CD4-positive, alpha-beta T cell treated with Interleukin-4 for 4 hours (primary cell): Measurements from ENCODE around the gene CDKL4.
"Not testable (repeated sequence)": the region's sequence is repeated elsewhere in the genome, so short reads cannot be mapped to it uniquely, and the experiment has no call there.

ENCODE experiments used
- DNase-seq: peaks from one replicate; pipeline ENCODE4 v3.0.0-alpha.2; 2020

CDKL4 gene

DNA sequence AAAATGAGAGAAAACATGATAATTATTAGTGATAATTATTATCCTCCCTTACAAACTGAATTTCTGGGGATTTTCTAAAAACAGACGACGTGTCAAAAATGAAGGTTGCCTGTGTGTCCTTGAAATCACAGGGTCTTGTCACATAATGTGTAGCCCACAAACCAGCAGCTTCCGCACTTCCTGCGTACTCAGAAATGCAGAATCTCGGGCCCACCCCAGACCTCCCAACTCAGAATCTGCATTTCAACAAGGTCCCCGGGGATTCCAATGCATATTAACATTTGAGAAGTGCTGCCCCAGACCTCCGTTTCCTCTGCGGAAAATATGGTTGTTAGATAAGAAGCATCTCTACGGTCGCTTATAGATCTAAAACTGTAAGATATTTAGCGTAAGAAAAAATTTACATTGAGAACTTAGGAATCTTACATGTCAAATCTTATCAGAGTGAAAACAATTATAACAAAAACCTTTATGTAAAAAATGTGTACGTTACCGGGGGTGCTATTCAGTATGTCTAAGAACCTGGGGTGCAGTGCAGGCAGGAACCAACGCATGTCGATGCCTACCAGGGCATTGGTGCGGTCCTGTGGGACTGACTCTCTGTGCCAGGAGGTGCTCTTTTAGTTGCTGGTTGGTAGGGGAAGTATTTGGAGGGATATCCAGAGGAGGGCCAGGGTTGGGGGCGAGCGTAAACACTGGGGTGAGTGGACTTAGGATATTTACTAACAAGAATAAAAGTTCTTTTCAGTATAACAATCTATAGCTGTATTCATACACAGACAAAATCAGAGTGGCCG, 15.2 kb downstream of the CDKL4 start:
- no peak for DNase-seq

- peak; percentile 82 for DNase-seq
These were observed 15.9 kb downstream of the CDKL4 start for GRCh38 chr2:39227628-39228412.

DNA sequence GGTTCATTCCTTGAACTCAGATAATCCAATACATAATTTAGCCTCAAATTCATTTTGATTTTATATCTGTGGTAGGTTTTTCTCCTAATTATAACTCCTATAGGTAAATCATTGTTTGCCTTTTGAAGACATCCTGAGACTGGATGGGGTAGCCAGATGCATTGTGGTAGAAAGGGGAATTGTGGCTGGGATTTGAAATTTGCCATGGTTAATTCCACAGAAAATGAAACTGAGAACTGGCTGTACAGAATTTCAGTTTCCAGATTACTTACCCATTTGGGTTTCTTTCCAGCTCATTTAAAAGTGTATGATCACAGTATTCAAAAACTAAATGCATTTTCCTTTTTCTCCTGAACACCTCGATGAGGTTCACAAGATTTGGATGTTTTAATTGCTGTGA, 18.2 kb downstream of the CDKL4 start:
- no peak for DNase-seq

- no peak for DNase-seq
These were observed 19.9 kb downstream of the CDKL4 start for GRCh38 chr2:39223909-39224308.

DNA sequence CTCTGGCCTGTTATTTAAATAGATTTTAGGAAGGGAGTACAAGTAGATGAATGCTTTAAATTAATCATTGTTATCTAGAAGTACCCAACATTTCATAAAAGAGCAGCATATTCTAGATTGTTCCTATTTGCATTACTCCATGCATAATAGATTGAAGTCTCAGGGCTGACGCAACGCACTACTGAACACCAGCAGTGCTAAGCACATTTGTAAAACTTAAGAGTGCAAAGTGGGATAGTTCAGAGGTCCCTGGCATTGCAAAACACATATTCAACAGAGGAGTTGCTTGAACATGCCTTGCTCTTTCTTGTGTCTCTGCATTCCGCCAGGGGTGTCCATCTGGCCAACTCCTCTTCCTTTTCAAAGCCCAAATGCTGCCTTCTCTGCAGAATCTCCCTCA, 22.3 kb downstream of the CDKL4 start:
- no peak for DNase-seq

DNA sequence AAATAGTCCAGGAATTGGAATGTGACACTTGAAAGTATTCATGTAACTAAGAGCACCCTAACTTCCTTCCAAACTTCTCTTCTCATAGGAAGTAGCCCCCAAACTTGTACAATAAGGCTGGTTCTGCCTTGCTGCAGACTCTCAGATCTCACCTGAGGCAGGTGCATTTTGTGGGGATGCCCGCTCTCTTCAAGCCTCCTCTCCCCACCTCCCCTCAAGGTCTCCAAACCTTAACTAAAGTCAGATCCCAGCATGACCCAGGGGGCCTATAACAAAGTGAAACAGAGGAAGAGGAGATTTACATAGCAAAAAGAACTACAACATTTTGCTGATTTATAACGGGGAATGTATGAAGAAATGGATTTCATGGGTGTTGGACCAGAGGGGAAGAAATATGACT, 23.6 kb downstream of the CDKL4 start:
- DNase-seq = no peak

DNA sequence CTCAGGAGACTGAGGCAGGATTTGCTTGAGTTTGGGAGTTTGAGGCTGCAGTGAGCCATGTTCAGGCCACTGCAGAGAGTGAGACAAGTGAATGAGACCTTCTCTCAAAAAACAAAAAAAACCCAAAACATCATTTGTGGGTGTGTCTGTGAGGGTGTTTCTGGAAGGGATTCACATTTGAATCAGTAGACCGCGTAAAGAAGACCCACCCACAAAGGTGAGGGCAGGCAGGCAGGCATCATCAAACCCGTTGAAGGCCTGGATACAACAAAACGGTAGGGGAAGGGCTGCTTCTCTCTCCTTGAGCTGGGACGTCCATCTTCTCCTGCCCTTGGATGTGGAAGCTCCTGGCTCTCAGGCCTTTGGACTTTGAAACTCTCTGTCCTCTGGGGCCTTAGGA, 25.4 kb downstream of the CDKL4 start:
- no peak for DNase-seq

DNA sequence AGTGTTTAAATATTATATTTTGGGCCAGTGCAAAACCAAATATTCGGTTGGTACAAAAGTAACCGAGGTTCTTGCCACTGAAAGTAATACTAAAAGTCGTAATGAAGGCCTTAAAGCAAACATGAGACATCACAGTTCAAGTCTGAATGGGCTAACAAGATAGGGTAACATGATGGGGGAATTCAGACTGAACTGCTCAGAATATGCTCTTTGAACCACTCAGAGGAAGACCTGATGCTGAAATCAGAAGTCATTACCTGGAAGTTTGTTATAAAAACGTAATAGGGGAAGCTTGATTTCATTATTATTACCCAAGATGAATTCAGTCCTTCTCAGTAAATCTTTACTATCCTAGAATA, 26.6 kb downstream of the CDKL4 start:
- DNase-seq = no peak

GRCh38 chr2:39216346-39217191, 27.2 kb downstream of the CDKL4 start:
- DNase-seq = peak; percentile 90

DNA sequence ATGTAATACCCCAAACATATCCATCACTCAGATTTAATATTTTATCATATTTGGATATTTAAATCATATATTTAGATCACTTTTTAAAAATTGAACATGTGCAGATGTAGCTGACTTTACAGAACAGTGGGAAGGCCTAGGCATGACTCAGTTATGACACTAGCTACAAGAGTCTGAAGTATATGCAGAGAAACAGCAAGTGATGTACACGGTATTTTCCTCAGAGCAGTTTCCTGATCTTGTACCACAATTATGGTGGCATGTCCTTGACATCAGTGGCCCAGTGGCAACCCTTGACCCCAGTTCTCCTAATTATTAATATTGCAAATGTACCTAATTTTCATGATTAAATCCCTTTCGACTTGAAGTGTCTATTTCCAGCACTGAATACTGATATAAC, 28.2 kb downstream of the CDKL4 start:
- peak; percentile 13 for DNase-seq

DNA sequence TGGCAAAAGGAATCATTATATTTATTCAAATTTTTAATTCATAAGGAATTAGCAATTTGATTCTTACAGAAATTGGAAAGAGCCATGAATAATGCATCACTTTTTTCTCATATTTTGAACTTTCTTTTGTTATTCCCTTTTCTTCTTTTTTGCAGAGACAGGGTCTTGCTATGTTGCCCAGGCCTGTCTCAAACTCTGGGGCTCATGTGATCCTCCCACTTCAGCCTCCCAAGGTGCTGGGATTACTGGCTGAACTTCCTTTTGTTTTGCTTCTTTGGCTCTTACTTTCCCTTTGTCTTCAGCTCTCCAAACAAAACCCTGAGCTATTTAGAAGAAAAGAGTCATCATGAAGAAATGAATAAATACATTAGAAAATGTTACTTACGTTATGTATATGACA, 30.8 kb downstream of the CDKL4 start:
- no peak for DNase-seq

DNA sequence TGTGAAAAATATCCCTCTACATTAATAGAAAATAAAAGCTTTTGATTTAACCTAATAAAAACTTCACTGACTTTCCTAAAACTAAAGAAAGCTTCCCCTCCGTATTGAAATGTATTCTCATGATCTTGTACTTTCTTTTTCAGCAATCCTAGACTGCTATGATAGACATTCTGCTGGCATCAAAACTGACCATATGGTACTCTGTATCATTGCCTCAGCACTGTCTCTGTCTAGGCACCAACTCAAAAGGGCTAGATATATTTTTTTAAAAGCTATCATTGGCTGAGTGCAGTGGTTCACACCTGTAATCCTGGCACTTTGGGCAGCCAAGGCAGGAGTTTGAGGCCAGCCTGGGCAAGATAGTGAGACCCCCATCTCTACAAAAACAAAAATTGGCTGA, 32.9 kb downstream of the CDKL4 start:
- no peak for DNase-seq

- DNase-seq = no peak
These were observed 40.4 kb downstream of the CDKL4 start for GRCh38 chr2:39203382-39203781.

DNA sequence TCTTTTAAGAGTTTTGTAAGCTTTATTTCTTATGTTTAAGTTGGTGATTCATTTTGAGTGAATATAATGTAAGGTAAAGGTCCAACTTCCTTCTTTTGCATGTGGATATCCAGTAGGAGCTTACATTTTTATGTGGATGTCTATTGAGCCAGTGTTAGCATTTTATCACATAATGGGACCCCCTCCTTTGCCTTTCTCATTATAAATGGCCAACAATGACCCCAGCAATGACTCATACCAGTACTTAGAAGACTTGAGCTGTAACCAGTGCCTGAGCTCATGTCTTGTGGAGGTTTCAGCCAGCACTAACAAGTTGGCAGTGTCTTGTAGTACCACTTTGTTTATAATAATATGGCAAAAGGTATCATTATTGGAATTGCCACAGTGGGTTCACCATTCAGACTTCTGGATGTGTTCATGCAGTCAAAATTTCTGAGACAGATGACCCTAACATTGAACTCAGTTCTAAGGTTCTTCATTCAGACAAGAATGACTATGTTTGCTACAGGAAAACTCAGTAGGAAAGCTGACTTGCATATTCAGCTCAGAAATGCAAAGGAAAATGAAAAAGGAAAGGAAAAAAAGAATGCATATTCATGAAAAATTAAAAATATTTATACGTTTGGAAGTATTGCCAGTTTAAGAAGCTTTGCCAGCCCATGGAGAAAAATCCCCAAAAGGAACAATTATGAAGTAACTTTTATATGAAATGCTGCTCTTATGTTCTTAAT, 41.0 kb downstream of the CDKL4 start:
- DNase-seq = no peak

DNA sequence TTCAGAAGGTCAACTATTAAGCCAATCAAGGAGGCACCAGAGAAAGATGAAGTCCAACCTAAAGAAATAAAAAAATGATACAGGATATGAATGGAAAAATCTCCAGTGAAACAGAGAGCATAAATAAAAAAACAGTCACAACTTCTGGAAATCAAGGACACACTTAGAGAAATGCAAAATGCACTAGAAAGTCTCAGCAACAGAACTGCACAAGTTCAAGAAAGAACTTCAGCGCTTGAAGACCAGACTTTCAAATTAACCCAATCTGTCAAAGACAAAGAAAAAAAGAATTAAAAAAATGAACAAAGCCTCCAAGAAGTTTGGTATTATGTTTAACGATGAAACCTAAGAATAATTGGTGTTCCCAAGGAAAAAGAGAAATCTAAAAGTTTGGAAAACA, 46.8 kb downstream of the CDKL4 start:
- not testable (repeated sequence) for DNase-seq

GRCh38 chr2:39194686-39195085, 49.1 kb downstream of the CDKL4 start:
- DNase-seq = no peak

GRCh38 chr2:39188960-39189494, 54.7 kb downstream of the CDKL4 start:
- no peak for DNase-seq

- DNase-seq = no peak
These were observed 60.1 kb downstream of the CDKL4 start for GRCh38 chr2:39183673-39184072.

GRCh38 chr2:39181297-39181696, 62.5 kb downstream of the CDKL4 start:
- DNase-seq = no peak

GRCh38 chr2:39179974-39180960, 63.5 kb downstream of the CDKL4 start:
- DNase-seq = no peak

DNA sequence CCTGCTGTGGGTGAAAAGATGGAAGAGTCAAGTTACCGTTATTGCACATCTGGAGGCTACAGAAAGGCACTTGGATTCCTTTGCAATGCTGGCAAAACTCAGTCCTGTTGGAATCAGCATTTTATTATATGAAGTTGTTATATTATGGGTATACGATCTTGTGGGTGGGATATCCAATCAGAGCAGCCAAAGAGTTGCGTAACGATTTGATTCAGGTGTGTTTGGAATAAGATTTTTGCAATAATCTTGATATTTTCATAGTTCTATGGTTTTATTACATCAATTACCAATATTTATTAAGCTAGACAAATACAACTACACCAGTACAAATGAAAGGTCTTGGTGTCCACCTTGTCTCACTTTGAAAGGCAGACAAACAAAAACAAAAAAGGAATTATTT, 65.0 kb downstream of the CDKL4 start:
- DNase-seq = no peak
